ENCODE results near the gene DYRK4.
A peak's percentile ranks its signal among the peaks of the same experiment; 100 is the strongest.
"Not testable (repeated sequence)": the region's sequence is repeated elsewhere in the genome, so short reads cannot be mapped to it uniquely, and the experiment has no call there.

Gene DYRK4, protein sequence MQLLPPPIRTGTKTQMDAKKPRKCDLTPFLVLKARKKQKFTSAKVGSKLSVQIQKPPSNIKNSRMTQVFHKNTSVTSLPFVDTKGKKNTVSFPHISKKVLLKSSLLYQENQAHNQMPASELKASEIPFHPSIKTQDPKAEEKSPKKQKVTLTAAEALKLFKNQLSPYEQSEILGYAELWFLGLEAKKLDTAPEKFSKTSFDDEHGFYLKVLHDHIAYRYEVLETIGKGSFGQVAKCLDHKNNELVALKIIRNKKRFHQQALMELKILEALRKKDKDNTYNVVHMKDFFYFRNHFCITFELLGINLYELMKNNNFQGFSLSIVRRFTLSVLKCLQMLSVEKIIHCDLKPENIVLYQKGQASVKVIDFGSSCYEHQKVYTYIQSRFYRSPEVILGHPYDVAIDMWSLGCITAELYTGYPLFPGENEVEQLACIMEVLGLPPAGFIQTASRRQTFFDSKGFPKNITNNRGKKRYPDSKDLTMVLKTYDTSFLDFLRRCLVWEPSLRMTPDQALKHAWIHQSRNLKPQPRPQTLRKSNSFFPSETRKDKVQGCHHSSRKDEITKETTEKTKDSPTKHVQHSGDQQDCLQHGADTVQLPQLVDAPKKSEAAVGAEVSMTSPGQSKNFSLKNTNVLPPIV

DNA sequence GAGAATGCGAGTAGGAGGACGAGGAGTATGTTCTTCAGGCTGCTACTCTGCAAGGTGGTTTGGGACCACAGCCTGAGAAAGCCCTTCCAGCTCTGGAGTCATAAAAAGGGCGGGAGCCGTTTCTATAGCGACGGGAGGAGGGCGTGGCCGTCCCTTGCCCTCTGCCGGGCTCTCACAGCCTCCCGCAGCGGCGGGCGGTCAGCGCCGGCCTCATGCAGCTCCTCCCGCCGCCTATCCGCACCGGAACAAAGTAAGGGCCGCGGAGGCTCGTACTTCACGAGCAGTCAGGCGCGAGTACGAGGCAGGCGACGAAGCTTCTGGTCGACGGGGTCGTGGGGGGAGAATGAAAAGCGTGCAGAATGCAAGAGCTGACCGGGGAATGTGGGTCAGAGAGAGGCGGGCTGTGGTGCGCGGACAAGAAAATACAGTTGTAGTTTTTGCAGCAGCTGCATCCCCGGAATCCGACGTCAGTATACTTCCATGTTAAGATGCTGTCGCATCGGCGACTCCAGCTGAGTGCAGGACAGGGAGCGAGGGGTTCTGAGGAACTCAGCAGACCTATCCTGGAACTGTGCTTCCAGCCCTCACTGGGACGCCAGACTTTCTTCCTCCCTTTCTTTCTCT, at the start of gene DYRK4:
Gene DYRK4, plus strand, starts transcription at position 175 of the 624 bp plus-strand sequence. Its CDS starts 38 bp downstream, at position 213.
- DNase-seq = no peak

DNA sequence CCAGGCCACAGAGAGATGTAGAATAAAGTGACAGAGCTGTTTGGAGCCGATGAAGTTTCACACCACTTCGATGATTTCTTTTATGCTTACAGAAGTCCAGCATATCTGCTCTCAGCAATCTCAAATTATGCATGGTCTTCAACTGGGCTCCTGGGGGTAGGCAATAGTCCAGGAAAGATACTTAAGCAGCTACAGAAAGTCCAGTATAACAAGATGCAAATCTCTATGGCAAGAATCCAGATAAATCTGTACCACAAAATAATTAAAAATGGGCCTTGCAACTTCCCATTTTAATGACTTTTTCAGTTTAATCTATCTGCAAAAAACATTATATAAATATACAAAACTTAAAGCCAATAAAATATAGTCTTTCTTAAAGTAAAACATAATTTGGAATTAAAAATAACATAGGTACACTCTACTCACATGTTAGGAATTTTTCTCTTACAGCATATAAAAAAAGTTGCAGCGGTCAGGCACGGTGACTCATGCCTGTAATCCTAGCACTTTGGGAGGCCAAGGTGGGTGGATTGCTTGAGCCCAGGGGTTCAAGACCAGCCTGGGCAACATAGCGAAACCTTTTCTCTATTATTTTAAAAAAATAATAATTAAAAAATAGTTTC, 43.8 kb upstream of the DYRK4 start:
- no peak for DNase-seq

DNA sequence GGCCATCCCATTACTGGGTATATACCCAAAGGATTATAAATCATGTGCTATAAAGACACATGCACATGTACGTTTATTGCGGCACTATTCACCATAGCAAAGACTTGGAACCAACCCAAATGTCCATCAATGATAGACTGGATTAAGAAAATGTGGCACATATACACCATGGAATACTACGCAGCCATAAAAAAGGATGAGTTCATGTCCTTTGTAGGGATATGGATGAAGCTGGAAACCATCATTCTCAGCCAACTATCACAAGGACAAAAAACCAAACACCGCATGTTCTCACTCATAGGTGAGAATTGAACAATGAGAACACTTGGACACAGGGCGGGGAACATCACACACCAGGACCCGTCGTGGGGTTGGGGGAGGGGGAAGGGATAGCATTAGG, 38.6 kb upstream of the DYRK4 start:
- DNase-seq = not testable (repeated sequence)

DNA sequence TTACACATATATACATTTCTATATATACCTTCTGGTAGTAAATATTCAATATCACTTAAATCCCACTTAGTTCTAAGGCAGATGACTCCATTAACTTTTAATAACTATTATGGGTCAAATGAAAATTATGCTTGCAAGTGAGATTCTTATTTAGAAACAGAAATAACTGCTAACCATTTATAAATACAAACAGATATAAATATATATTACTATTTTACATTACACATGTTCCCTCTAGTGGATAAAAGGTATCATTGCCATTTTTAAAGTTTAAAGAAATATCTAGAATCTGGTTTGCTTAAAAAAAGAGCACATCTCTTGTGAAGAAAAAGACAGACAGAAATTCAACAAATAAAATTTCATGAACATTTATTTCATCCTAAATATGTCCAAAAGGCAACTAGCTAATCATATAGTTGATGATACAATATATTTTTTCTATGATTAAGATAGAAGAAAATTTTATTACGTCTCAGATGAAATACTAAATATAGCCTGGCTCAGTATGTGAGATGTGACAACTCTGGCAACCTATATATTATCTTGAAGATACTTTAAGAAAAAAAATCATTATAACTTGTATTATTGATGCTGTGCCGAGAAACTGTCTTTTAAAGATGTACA, 35.0 kb upstream of the DYRK4 start:
- no peak for DNase-seq

DNA sequence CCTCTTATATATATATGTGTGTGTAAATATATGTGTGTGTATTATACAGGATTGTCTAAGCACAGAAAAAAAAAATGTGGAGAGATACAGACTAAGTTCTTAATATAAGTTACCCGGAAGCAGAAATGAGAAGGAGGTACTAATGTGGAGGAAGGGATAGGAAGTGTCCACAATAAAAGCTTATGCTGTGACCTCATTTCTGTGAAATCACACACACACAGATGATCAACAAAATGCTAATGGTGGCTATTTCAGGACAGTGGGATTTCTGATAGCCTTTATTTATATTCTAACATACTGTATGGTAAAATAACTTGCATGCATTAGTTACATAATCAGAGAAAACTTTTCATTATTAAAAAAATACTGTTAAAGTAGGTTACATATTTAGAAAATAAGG, 31.8 kb upstream of the DYRK4 start:
- no peak for DNase-seq

DNA sequence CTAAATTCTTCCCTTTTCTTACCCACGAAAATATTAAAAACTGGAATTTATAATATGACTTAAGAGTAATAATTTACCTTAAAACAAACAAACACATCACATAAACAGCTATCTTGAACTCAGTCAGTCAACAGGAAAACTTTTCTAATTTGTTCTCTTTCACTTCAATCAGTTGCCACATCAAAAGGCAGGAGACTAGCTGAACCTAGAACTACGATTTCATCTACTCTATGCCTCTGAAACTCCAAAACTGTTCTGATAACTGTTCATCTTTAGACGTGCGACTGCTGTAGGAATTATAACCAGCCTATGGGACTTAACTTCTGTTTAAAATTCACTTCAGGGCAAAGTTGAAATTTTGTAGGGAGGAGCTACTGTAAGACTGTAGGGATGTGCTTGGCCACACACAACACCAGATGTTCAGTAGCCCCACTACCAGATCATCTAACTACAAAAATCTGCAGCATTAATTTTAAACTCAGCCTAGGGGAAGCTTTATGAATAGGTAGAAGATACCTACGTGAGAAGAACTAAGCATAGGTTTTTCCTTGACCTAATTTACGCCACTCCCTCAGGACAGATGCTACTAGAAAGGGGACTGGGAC, 30.9 kb upstream of the DYRK4 start:
- no peak for DNase-seq

DNA sequence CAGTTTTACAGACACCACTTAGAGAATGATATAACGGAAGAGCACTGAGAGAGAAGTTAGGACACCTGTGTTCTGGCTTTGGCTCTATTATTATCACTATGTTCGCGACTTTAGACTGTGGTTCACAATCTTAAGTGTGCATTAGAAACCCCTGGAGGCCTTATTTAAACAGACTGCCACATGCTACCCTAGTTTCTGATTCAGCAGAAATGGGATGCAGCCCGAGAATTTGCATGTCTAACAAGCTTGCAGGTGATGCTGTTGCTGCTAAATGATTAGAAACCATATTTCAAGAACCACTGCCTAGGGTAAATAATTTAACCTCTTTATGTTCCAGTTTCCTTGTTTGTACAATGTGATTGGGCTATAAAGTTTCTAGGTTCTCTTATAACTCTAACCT, 26.9 kb upstream of the DYRK4 start:
- DNase-seq = no peak

DNA sequence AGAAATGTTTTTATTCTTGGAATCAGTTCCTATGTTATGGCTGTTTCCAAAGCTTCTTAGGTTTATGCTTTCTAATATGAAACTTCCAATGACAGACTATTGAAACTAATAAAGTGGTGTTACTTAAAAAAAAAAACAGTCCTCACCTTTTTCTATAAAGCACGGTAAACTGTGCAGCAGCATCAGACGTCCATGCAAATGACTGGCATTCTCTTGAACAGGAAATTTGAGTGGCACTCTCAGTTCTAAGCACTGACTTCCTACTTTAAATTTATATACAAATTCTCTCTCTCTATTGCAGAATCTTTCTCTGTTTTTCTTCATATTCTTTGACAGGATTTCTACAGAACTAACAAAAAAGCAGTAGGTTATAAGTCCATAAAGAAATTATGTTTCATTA, 26.1 kb upstream of the DYRK4 start:
- DNase-seq = no peak

DNA sequence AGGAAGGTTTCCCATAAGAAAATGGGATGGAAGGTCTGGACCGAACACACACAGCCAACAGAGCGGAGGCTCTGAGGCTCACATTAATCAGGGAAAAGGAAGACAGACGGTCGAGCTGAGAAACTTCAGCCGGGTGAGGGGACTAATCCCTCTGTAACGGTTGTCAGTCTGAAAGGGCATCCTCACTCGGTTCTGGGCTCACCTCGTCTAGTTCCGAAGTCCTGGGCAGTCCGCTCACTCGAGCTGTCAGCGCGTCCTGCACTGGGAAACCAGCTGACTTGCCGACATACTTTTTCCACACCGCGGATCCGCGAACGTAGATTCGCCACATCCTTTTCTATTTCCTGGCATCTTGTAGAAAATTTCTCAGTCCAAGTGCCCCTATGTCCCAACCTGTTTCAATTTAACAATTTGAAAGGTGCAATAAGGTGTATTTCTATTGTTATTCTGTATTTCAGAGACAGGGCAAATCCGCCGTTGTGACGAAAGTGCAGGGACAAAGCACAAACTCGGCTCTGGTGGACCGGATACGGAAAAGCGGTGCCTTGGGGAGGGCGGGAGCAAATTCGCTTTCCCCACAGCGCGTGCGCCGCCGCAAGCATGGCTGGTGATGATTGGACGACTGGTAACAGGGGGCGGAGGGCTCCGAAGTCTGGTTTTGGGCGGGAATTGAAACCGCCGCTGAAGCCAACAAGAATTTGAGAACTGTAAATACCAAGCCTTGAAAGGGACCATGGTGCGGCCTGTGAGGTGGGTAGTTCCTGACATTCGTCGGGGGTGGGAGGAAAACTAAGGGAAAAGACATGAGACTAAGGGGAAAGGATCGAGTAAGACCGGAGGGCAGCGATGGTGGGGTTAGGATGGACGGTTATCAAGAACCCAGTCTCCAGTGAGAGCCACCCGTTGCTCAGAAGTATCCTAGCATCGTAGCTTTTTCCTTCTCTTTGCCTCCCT, 23.5 kb upstream of the DYRK4 start, which contains the start of gene RAD51AP1:
Gene RAD51AP1, plus strand, starts transcription at position 684 of the 954 bp plus-strand sequence. Its CDS starts 50 bp downstream, at position 734.
- peak; percentile 77 for DNase-seq

DNA sequence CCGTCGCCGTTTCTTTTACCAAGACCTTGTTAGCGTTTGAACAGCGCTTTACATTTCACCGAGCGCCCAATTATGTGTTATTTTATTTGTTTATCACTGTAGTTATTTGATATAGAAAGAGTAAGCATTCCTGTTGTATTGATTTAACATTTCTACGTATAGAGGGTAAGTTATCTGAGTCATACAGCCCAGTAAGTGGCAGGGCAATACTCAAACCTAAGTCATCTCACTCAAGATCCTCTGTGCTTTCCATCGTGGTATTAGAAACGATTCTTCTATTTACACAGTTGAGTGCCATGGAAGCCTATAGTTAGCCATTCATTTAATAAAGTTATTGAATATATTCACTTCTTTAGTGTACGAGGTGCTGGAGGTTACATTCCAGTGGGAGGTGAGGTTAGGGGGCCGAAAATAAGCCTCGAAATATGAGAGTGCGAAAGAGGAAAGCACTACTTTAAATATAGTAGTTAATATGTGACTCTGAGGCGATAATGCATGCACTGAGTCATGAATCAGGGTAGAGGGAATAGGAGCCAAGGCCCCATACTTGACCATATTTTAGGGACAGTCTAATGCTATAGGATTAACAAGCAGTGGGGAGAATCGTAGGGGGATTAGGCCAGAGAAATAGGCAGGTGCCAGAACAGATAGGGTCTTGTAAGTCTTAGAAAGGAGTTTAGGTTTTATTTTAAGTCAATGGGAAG, 22.7 kb upstream of the DYRK4 start:
- DNase-seq = no peak

DNA sequence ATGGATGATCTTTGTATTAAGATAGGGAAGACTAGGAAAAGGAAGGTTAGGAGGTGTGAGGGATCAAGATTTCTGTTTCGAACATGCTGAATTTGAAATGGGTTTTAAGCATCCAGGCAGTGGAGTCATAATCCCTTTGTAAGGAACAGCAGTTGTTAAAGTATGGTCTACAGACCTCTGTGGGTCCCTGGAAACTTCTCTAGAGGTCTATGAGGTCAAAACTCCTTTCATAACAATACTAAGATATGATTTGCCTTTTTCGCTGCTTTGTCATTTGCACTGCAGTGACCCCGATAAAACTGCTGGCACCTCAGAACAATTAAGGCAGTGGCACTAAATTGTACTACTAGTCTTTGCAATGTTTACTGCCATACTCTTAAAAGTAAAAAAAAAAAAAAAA, 21.8 kb upstream of the DYRK4 start:
- DNase-seq = no peak

DNA sequence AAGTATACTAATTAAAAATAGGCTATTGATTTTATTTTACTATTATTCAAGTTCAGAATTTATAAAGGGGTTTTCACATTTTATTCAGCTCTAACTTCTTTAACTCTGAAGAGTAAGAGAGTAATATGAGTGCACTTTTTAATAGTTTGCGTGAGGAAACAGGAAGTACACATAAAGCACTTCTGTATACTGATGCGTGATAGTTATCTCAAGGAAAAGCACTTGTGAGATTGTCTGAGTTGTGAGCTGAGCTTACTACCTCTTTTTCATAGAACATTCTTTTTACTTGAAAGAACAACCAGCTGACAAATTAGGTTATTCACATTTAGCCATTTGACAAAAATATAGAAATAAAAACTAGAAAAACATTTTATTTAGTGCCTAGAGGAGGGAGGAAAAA, 21.4 kb upstream of the DYRK4 start:
- DNase-seq = no peak

DNA sequence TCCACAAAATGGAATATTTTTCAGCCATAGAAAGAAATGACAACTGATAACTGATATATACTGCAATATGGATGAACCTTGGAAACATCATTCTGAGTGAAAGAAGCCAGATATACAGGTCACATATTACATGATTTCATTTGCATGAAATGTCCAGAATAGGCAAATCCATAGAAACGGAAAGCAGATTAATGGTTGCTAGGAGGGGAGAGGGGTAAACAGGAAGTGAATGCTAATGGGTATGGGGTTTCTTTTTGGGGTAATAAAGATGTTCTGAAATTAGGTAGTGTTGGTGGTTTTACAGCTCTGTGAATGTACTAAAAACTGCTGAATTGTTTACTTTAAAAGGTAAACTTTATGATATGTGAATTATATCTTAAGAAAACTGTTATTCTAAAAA, 16.8 kb upstream of the DYRK4 start:
- DNase-seq = no peak

DNA sequence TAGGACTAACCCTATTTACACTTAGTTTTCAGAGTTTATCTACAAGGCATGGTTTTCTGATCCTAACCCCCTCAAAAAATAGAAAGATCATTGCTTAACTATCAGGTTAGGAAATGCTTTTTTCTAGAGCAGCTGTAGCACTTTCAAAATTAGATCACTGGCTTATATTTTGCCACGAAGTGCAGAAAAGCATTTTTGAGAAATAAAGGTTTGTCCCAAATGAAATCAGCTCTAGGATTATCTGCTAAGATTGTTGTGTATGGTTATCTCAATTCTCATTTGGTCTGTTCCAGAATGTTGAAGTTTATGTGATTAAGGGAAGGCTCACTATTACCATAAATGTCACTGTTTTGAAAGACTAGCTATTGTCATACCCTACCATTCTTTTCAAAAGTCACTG, 9.8 kb upstream of the DYRK4 start:
- no peak for DNase-seq

DNA sequence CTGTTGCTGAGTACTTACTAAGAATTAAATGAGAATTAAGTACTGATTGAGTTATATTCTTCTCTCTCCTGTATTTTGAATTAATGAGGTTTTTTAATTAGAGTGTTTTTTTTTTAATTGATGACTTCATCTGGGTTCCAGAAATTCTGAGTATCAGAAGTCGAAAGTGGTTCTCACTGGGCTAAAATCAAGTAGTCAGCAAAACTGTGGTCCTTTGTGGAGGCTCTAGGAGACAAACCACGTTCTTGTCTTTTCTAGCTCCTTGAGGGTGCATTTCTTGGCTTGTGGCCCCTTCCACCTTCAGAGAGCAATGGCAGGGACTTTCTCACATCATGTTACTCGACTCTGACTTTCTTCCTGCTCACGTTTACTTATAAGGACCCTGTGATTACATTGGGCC, 8.1 kb upstream of the DYRK4 start:
- no peak for DNase-seq

DNA sequence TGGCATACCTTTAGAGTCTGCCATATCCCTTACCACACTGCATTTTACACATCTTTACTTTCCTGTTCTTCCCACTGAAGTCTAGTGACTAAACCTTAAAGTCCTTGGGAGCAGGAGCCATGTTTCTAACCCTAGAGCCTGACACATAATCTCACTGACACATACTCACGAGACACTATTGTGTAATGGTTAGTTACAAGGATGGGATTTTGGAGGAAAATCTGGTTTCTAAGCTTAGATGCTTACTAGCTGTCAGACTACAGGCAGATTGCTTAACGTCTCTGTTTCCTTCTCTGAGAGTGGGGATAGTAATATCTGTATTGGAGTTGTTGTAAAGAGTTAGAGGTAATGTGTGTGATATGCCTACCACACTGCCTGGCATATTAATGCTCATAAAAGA, 6.2 kb upstream of the DYRK4 start:
- DNase-seq = no peak

DNA sequence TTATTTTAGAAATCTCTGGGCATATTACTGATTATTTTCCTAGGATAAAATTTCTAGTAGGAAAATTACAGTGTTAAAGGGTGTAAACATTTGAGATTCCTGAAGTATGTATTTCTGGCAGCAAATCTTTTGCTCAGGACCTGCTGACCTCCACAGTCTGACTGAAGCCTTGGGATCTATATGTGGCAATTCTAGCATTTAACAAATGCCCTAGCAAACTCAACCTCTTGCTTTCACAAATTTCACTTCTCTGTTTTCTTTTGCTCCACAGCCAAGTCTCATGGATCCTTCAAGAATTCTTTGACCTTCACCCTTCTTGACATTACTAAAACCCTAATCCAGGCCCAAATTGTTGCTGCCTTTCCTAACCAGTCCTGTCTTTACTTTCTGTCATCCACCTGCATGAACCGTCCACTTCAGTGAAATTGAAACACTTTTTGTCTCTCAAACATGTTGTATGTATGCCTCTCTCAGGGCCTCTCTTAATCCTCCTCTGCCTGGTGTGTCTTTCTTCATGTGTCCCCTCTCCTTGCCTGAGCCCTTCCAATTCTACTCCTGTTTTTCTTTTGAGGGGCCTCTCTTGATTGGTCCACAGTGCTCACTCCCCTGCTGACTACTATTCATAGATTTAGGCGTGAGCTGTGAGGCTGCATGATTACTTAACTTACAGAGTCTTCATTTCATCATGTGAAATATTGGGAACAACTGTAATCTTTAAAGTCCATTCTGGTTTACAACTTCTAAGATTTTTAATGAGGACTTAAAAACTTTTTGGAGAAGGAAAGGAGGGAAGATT, 5.1 kb upstream of the DYRK4 start:
- no peak for DNase-seq

DNA sequence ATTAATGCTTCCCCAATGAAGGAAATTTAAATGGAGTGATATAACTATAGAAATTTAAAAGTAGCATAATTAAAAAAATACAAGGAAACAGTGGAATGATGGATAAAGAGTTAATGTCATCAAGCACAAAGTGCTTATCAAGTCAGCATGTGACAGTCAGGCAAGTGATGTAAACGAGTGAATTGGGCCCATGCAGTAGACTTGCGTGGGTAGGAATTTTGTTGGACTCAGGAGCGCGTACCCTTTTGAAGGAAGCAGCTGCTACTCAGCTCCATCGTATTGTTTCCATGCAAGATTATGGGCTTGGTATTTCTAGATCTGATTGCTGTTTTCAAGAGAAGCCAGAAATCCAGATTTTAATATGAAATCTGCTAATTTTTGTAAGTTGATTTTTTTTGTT, 4.4 kb upstream of the DYRK4 start:
- DNase-seq = no peak

DNA sequence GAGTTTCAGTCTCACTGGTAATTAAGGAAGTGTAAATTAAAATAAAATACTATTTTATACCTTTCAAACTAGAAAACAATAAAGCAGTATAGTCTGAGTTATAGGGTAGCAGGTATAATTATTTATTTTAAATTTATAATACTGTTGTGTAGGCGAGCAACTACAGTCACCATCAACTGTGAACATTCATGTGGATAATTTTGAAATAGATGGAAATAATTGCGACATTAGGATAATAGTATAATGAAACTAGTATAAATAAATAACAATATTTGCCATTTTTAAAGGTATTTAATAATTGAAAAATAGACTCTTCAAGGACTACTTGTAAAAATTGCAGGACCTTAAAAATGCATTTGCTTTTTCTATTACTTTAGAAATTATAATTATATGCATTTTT, 3.8 kb upstream of the DYRK4 start:
- DNase-seq = no peak

DNA sequence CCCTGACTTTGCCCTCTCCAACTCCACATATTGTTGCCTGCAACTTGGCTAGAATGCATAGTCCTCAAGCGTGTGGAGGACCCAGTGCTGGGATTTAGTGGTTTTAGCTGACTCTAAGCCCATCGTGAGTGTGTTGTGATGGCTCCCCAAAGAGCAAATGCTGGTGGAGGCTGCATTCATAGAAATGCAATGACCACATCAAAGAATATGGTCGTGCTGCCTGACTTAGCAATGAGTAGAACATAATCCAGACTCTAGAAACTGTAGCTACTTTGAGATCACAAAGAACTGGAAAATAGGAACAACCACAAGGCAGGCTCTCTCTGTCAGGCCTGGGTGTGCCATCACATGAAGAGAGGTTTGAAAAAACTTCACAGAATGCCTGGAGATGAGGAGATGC, 1.3 kb downstream of the DYRK4 start:
- no peak for DNase-seq
